ENCODE results near the gene DIP2C.

Gene DIP2C

DNA sequence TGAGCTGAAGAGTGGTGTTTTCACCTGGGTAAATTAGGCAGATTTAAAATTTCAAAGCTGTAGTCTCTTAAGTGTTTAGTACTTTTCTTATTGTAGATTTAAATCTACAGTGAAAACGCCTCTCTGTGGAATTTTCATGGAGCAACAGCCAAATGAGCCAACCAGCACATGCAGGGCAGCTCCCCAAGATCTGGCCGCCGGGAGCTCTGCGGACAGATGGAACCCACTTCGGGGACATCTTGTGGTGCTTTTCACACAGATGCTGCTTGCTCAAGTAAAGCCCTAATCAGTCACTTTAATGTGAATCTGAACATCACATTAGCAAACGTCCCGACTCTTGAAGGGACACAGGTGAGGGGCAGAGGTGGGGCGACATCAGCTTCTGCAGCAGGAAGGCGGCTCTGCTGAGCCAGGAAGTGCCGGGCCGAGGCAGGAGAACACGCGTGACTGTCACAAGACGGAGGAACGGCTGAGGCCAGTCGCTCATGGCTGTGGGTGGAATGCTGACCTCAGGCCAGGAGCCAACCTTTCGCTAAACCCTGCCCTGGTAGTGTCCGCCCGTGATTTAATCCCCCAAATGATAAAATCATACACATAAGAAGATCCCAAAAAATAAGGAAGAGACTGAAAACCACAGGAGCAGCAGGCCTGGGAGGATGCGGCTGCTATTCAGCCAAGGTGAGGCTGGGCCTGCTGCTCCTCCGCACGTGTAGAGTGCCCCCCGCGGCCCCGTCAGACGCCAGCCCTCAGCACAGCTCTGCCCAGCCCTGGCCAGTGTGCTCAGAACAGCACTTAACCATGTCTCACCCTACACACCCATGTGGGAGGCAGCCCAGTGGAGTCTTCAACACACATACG is 297.4 kb downstream of the DIP2C start:
- DNase-seq (ENCODE audit: low read depth), result no peak

DNA sequence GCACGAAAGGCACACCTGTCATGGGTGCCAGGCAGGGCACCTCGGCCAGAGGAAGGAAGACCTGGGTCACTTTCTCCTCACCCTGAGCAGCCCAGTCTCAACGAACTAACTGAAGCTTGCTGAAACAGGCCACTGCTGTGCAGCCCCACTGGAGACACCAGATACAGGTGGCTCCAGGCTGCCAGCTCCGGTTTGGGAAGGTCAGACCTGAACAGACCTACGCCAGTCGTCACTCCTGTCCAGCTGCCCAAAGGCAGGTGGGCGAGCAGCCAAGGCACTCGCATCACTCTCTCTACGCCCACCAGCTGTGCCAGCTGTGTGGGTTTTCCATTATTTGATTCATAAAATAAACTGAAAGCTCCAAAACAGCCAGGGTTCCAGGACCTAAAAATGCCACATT is 298.2 kb downstream of the DIP2C start:
- no peak for DNase-seq (ENCODE audit: low read depth)

DNA sequence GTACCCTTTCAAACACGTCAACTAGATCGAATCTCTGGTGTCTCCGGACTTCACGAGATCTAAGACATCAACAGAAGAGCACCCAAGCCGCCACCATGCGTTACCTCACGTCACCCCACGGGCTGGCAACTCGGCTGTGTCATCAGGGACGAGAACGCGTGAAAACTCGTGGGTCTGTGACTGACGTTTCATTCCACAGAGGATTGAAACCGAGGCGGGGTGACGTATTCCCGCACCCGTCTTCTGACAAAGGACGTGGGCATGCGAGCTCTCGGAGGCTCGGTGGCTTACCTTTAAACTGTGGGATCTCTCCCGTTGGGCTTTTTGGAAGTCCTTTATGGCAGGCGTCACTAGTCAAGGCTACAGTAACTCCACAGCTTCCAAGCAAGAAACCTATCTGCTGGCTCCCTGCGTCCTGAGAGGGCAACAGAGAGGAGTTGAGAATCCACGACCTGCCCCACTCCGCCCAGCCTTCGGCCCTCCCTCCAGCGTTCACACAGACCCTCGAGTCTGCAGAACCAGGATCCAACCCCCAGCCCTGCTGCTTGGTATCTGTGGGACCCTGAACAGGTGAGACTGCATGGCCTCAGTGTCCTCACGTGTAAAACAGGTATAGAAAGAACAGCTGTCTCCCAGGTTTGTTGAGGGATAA is 298.9 kb downstream of the DIP2C start:
- DNase-seq (ENCODE audit: low read depth), result no peak

DNA sequence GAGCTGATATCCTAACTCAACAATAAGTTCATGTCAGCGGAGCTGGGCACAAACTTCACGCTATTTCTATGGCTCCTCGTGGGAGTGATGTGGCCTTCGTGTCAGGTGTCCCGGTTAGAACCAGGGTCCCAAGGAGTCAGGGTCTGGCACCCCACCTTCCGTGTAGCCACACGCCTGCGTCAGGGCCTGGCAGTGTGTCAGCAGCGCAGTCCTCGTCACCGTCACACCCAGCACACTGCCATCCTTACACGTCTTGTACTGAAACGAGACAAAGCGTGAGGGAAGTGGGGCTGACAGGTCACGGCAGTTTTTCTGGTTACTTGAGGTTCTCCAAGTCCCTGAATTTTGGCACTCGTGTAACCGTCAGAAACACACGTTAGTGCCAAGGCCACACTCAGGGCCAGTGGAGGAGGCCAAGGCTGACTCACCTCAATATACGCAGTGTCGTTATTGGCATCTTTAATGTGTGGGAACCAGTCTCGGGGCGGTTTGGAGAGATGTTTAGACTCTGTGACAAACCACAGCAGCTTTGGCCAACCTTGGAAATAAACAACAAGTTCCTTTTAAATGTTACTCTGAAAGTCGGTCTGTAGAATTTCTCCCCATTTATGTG is 299.5 kb downstream of the DIP2C start:
- no peak for DNase-seq (ENCODE audit: low read depth)

DNA sequence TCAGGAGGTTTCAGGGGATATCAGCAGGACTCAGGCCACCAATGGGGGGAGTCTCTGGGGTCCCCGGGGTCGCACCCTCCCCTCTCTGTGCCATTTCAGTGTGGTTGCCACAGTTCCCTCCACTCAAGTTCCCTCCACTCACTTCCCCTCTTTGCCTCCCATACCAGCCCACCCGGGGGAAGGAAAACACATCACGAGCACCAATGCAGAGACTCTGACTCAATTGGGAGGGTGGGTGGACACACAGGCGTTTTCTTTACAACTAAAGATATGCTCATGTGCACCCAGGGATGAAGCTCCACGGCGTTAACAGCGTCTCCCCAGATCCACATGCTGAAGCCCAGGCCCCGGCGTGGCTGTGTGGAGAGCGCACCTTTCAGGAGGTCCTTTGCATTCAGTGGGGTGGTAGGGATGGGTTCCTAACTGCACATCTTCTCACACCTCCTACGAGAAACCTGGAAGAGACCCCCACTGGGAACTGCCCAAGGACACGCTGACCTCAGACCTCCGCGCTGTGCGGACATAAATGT is 300.1 kb downstream of the DIP2C start:
- no peak for DNase-seq (ENCODE audit: low read depth)

DNA sequence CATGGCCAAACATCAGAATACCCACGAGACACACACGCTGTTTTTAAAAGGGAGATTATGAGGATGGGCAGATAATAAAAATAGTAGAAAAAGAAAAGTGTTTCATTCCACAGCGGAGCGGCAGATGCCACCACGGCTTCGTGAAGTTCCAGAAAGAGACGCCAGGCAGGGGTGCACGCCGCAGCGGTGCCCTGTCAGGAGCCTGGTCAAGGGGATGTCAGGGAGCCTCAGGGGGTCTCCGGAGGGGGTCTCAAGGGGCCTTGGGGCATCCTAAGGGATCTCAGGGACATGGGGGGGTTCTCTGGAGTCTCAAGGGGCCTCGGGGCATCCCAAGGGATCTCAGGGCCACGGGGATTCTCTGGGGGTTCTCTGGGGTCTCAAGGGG is 300.8 kb downstream of the DIP2C start:
- DNase-seq (ENCODE audit: low read depth), result no peak

DNA sequence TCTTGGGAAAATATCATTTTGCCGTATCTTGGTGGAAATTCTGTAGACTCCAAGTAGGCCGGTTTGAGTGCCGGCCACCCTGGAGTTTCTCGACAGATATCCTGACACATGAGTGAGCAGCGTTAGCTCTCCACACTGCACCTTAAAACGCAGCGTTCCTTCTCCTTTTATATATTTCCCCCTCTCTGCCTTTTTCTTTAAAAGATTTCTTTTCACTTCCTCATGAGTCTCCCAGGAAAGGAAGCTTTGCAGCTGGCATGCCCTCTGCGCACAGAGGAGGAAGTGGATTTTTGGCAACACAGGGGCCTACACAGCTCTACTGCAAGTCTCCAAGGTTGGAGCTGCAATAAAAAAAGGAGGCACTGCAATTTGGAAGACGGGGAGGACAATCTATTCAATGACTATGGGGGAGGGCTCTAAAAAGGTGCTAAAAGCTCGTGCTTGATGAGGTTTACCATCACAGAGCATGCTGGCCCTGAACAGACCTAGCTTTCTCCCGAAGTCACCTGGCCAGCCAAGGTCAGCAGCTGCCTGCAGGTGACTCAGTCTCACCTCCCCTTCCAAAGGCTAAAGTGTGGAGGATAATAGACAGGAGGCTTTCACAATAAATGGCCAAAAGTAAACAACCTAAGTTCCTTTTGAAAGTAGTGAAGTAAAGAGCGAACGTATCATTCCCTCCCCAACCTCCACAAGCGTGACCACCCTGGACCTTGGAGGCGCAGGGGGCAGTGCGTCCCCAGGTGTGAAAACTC is 301.4 kb downstream of the DIP2C start:
- DNase-seq (ENCODE audit: low read depth), result no peak

DNA sequence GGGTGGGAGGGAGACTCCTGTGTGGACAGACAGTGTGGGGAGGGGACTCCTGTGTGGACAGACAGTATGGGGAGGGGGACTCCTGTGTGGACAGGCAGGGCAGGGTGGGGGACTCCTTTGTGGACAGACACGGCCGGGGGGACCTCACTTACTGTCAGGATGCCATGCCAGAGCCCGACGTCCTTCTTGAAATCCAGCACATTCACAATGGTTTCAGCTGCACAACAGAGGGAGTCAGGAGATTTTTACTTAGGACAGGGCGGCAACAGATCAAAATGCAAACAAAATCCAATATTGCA is 301.9 kb downstream of the DIP2C start:
- DNase-seq (ENCODE audit: low read depth), result no peak

DNA sequence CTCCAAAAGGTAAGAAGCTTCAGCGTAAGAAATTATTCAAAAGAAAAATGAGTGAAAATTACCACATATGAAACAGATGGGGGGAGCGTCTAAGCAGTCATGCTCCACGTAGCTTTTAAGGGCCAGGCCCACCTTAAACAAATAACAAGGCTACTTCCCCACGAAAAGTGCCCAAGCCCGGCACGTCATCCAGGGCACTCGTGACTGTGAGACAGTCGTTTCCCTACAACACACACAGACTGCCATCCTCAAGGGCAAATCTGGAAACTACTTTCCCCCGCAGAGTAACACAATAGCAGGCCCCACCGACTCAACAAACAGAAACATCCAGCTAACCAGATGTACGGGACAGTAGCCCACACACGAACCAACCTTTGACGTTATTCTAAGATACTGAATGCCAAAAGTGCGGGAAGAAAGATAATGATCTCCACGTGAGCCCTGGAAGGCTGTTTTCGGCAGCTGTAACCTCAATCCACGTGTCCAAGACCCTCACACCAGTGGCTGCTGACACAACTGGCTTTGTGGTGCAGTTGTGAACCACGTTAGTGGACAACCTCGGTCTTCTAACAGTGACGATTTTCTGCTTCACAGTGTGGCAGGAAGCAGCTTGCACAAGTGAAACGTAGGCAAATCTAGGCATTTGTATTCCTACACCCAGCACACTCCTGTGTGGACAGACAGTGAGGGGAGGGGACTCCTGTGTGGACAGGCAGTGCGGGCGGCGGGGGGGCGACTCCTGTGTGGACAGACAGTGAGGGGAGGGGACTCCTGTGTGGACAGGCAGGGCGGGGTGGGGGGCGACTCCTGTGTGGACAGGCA is 302.5 kb downstream of the DIP2C start:
- DNase-seq (ENCODE audit: low read depth), result no peak

DNA sequence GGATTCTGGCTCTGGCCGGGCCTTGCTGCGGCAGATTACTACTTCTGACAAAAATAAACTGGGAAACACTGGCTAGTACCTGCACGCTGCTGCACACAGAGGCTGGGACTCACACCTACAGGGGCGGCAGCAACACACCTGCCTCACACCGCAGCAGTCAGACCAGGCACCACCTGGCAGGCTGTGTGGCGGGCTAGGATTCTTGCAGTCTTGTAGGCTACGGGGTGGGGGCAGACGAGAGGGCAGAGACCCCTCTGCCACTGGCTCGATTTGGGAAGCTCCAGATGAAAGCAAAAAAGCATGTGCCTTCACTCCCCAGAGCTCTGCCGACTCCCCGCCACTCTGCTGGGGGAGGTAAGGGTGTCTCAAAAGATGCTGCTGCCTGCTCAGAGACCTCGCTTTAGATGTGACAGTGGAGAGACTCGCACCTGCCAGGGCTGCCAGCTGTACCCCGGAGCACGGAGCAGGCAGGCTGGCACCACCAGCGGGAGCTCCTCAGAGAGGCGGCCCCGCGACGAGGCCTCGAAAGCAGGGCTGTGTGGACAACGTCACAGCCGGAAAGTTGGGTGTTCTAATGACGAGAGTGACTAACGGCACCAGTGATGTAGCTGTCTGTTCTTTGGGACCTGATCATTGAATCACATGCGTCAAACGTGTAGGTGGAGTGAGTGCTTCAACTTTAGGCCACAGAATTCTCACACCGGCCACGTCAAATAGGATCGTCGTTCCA is 303.7 kb downstream of the DIP2C start:
- no peak for DNase-seq (ENCODE audit: low read depth)

DNA sequence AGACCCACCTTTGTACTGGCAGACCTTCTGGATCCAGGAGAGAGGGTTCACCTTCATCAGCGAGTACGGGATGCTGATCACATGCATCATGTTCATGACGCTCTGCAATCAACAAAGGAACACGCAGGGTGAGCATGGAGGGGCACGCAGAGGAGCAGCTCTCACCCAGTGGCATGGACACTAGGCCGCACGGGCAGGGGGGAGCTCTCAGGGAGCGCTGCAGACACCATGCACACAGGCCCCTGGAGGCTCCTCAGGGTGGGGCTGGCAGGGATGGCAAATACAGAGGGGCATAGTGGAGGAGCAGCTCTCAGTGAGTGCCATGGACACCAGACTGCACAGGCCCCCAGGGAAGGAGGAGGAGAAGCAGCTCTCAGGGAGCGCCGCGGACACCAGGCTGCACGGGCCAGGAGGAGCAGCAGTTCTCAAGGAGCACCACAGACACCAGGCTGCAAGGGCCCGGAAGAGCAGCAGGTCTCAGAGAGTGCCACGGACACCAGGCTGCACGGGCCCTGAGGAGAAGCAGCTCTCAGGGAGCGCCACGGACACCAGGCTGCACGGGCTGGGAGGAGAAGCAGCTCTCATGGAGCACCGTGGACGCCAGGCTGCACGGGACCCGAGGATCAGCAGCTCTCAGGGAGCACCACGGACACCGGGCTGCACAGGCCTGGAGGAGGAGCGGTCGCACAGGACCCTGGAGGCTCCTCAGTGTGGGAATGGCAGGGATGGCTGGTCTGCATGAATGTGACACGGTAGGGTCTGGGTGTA is 304.7 kb downstream of the DIP2C start:
- DNase-seq (ENCODE audit: low read depth), result no peak

DNA sequence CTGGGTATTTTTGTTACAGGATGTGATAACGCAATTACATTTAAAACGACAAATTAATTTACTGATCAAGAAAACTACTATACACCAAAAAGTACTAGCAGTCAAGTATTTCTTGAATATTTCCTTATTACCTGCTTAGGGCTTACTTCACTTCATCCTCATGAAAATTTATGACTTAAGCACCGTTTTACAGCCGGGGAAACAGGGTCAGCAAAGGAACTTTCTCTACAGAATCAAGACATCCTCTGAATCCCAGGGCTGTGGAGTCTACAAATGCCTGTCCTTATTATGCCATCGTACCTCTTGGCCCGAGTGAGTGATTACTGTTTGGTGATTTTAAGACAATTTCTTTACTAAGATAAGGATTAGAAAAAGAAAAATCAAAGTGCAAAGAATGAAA is 305.9 kb downstream of the DIP2C start:
- DNase-seq (ENCODE audit: low read depth), result no peak

DNA sequence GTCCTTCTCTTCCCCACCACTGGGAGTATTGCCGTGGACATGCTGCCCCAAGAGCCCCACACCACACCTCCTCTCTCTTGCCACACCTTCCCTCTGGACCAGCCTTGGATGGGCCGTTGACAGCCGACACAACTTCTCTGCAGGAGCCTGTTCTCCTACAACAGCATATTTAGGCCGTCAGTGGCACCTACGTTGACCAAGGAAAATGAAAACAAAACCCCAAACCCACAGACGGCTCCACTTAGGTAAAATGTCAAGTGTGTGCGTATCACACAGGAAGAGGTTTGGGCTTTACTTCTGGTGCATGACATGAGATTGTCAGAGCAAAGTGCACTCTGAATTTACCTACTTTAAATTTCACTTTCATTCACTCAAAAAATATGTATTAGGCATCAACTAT is 307.7 kb downstream of the DIP2C start:
- no peak for DNase-seq (ENCODE audit: low read depth)

DNA sequence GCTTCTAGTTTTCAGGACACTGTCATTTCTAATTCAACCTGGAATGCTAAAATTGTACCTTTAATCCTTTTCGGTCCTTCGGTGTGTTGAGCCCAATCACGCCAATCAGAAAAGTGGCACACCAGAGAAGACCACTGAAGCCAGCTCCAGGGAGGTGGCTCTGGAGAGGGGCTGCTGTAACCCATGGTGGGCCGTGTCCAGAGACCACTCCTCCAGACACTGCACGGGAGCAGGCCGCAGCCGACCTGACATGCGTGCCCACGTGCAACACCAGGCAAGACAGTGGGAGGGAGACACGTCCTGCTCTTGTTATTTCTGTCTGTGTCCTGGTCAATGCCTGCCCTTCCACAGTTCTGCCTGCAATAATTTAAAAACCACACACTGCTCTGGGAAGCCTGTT is 308.1 kb downstream of the DIP2C start:
- DNase-seq (ENCODE audit: low read depth), result no peak

DNA sequence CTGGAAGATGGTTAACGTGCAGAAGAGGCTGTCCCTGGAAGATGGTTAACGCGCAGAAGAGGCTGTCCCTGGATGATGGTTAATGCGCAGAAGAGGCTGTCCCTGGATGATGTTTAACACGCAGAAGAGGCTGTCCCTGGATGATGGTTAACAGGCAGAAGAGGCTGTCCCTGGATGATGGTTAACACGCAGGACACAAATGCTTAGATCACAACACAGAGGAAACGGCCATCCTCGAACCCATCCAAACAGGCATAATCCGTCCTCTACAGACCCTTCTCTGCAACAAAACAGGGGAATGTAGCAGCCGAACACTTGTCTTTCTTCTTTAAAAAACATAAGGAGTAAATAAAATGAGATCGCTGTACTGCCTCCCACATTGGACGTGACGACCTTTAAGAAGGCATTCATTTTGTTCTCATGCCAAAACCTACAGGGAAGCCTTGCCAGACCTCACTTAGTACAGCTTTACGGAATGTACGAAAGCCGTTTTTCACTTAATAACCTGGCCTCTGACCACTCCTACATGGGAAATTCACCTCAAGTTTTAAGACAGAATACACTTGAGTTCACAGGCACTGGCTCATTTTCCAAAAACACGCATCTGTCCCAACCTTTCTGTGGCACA is 309.0 kb downstream of the DIP2C start:
- no peak for DNase-seq (ENCODE audit: low read depth)

DNA sequence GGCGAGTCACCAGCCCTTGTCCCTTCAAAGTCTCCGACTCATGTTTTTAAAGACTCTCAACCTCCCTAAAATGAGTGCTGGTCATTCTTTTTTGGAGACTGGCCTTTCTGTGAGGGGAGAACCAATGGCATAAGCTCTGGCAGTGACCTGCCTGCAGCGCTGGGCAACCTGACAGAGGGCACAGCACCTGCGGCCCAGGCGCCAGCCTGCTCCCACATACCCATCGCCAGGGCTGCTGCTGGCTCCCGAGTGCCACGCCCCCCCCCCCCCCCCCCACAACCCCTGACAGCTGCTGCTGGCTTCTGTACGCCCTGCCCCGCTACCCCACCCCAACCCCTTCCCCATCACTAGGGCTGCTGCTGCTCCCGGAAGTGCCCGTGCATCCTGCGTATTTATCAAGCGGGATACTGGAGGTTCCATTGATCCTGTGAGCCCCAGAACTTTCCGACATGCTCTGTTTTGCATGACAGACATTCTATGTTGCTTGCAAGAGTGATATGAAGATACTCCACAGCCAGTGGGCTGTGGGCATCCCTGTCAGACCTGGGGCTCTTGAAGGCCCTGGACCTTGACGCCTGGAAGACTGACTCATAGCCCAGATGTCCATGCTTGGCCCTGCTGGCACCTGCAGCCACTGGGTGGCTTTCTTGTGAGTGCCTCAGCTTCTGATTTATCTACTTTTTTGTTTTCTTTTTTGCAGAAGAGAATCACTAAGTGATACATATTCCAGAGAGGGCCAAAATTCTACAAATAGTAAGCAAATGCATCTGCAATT is 310.4 kb downstream of the DIP2C start:
- no peak for DNase-seq (ENCODE audit: low read depth)

DNA sequence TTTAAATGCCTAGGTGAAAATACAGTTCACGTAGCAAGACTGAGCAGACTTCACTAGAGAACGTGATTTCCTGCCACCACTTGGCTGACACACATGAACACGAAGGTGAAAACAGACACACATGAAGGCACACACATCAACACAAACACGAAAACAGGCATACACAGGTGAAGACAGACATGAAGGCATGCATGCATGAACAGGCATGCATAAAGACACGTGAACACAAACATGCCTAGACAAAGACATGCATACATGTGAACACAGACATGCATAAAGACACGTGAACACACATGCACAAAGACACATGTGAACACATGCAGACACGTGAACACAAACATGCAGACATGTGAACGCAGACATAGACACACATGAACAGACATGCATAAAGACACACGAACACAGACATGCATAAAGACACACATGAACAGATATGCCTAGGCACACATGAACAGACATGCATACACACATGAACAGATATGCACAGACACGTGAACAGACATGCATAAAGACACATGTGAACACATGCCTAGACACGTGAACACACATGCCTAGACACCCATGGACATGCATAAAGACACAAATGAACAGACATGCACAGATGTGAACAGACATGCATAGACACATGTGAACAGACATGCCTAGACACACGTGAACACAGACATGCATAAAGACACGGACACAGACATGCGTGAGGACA is 311.1 kb downstream of the DIP2C start:
- DNase-seq (ENCODE audit: low read depth), result no peak

DNA sequence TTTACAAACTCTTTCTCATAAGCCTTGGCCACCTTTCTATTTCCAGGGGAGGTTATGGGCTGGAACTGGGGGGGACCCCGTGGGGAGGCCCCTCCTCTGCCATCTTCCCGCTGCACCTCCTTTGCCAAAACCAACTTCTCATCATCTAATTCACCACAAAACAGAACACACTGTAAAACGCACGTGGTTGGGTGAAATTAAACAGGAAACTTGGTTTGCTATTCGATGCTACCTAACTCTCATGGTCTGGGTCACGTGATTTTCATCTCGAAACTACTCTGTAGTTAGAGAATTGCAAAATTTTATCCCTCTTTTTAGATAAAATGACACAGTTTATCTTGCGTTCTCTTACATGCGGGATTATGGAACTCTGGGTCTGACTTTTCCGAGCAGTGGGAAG is 312.2 kb downstream of the DIP2C start:
- no peak for DNase-seq (ENCODE audit: low read depth)

All from HS-27A (cell line).